GM23338 (cell line): ENCODE data around the gene BCAS1. TPM values are rescaled to one million over a fixed set of nuclear protein-coding genes. Genes with fewer than 3 reads are reported as not detected.

Source experiments
- ATAC-seq: fragments of 200-7000 bp; cut with Tn5 transposase; 3 replicates; pipeline ENCODE4 v1.9.1; 2020
- DNase-seq: peaks from one replicate; pipeline ENCODE4 v3.0.0-alpha.2; 2015; ENCODE audit warnings: low spot score
- H2AFZ ChIP-seq: fragments of 200-600 bp; sonication (generic); 2 replicates; pipeline ENCODE4 v1.8.0; 2016; ENCODE audit warnings: antibody characterized with exemption, mild to moderate bottlenecking, moderate library complexity
- H3F3A ChIP-seq: fragments of 200-600 bp; sonication (generic); replicated peaks from 2 replicates; pipeline ENCODE4 v1.8.0; 2017; ENCODE audit warnings: antibody characterized with exemption, mixed run types, low read depth
- H3K27ac ChIP-seq: fragments of 200-600 bp; sonication (generic); 2 replicates; pipeline ENCODE4 v1.6.1; 2016; ENCODE audit warnings: low read depth
- H3K27me3 ChIP-seq: fragments of 200-600 bp; sonication (generic); 2 replicates; pipeline ENCODE4 v1.8.0; 2016; ENCODE audit warnings: mild to moderate bottlenecking, mixed run types, moderate library complexity; ENCODE audit not compliant: insufficient read depth
- H3K36me3 ChIP-seq: fragments of 200-600 bp; sonication (generic); 2 replicates; pipeline ENCODE4 v1.8.0; 2016; ENCODE audit warnings: mild to moderate bottlenecking; ENCODE audit not compliant: insufficient read depth
- H3K4me1 ChIP-seq: fragments of 200-600 bp; sonication (generic); 2 replicates; pipeline ENCODE4 v1.8.0; 2016; ENCODE audit warnings: mild to moderate bottlenecking, moderate library complexity; ENCODE audit not compliant: insufficient read depth
- H3K4me2 ChIP-seq: fragments of 200-600 bp; sonication (generic); 2 replicates; pipeline ENCODE4 v1.7.1; 2017; ENCODE audit warnings: mixed run types
- H3K4me3 ChIP-seq: fragments of 200-600 bp; sonication (generic); 2 replicates; pipeline ENCODE4 v1.6.1; 2016; ENCODE audit warnings: mixed run types
- H3K79me2 ChIP-seq: fragments of 200-600 bp; sonication (generic); replicated peaks from 2 replicates; pipeline ENCODE4 v1.8.0; 2017; ENCODE audit warnings: mild to moderate bottlenecking; ENCODE audit not compliant: insufficient read depth
- H3K9me2 ChIP-seq: fragments of 200-600 bp; sonication (generic); 2 replicates; pipeline ENCODE4 v1.8.0; 2017; ENCODE audit not compliant: insufficient read depth
- H4K20me1 ChIP-seq: fragments of 200-600 bp; sonication (generic); replicated peaks from 2 replicates; pipeline ENCODE4 v1.8.0; 2017; ENCODE audit warnings: mild to moderate bottlenecking; ENCODE audit not compliant: insufficient read depth
- H3K27ac Mint-ChIP-seq: 2 replicates; pipeline ENCODE4 v1.8.0; 2020; ENCODE audit warnings: inconsistent platforms, mild to moderate bottlenecking, moderate library complexity, mixed read lengths
- H3K27me3 Mint-ChIP-seq: 3 replicates; pipeline ENCODE4 v1.8.0; 2022; ENCODE audit warnings: low read depth, mild to moderate bottlenecking, moderate library complexity, mixed read lengths, inconsistent platforms; ENCODE audit not compliant: insufficient read depth, poor library complexity
- H3K36me3 Mint-ChIP-seq: 3 replicates; pipeline ENCODE4 v1.8.0; 2021; ENCODE audit warnings: low read depth, mild to moderate bottlenecking, inconsistent platforms, moderate library complexity, mixed read lengths
- H3K4me1 Mint-ChIP-seq: 3 replicates; pipeline ENCODE4 v1.8.0; 2020; ENCODE audit warnings: mild to moderate bottlenecking, inconsistent platforms, mixed read lengths
- H3K4me3 Mint-ChIP-seq: 3 replicates; pipeline ENCODE4 v1.8.0; 2021; ENCODE audit warnings: moderate library complexity, mild to moderate bottlenecking, inconsistent platforms, mixed read lengths
- H3K9me3 Mint-ChIP-seq: 3 replicates; pipeline ENCODE4 v1.8.0; 2020; ENCODE audit warnings: moderate library complexity, mild to moderate bottlenecking, inconsistent platforms, mixed read lengths
- CREB1 ChIP-seq: fragments of 250-450 bp; sonication (Bioruptor Pico); IDR thresholded peaks from 2 replicates; pipeline ENCODE4 v1.5.0; 2020; ENCODE audit warnings: low read depth, mild to moderate bottlenecking, moderate library complexity
- EZH2 ChIP-seq: fragments of 200-600 bp; sonication (generic); IDR thresholded peaks from one replicate; pipeline ENCODE4 v1.8.0; 2017; ENCODE audit warnings: antibody characterized with exemption, mild to moderate bottlenecking, low read depth; ENCODE audit not compliant: unreplicated experiment
- EZH2phosphoT487 ChIP-seq: fragments of 200-600 bp; sonication (generic); IDR thresholded peaks from one replicate; pipeline ENCODE4 v1.8.1; 2018; ENCODE audit warnings: antibody characterized with exemption; ENCODE audit not compliant: unreplicated experiment
- JUNB ChIP-seq: IDR thresholded peaks from one replicate; pipeline ENCODE4 v1.6.1; 2016; ENCODE audit warnings: antibody characterized with exemption; ENCODE audit not compliant: unreplicated experiment
- NANOG ChIP-seq: IDR thresholded peaks from 2 replicates; pipeline ENCODE4 v1.6.1; 2016; ENCODE audit warnings: antibody characterized with exemption, borderline replicate concordance
- STAT1 ChIP-seq: IDR thresholded peaks from one replicate; pipeline ENCODE4 v1.6.1; 2016; ENCODE audit warnings: antibody characterized with exemption; ENCODE audit not compliant: unreplicated experiment
- ZNF331 ChIP-seq: fragments of 250-450 bp; sonication (Bioruptor Pico); IDR thresholded peaks from 2 replicates; pipeline ENCODE4 v1.5.0; 2020; ENCODE audit warnings: low read depth, mild to moderate bottlenecking, moderate library complexity
- polyA plus RNA-seq: library from polyadenylated mRNA; unstranded; fragments of >200 nt; fragmentation: Nextera tagmentation; extraction: Ambion mirVana; gene quantifications from 2 replicates; pipeline ENCODE4 v1.2.1, GENCODE V29; 2016
- total RNA-seq: library from RNA; depleted of rRNA; stranded (reverse); fragments of >200 nt; shearing (Covaris generic); gene quantifications from 2 replicates; pipeline ENCODE4 v1.2.3, GENCODE V29; 2014
- TF ChIP-seq, protein P1 (sequence below): fragments of 250-450 bp; sonication (Bioruptor Pico); IDR thresholded peaks from 2 replicates; pipeline ENCODE4 v1.5.0; 2020; ENCODE audit warnings: mild to moderate bottlenecking, moderate library complexity
- TF ChIP-seq, protein P2 (sequence below): IDR thresholded peaks from 2 replicates; pipeline ENCODE4 v1.6.1; 2016; ENCODE audit warnings: antibody characterized with exemption
- TF ChIP-seq, protein P3 (sequence below), 2 experiments: fragments of 200-600 bp in 1 of 2; sonication (generic) in 1 of 2; conservative IDR thresholded peaks; 2 replicates each; pipeline versions ENCODE4 v1.5.1 to v1.6.1; 2016 to 2017; ENCODE audit warnings: antibody characterized with exemption in 2 of 2, low read depth in 2 of 2, mild to moderate bottlenecking in 2 of 2, moderate library complexity in 1 of 2

BCAS1 gene
- total and polyA plus RNA-seq, 2 experiments from 2014 or later, result 0.17 to 0.19 TPM

DNA sequence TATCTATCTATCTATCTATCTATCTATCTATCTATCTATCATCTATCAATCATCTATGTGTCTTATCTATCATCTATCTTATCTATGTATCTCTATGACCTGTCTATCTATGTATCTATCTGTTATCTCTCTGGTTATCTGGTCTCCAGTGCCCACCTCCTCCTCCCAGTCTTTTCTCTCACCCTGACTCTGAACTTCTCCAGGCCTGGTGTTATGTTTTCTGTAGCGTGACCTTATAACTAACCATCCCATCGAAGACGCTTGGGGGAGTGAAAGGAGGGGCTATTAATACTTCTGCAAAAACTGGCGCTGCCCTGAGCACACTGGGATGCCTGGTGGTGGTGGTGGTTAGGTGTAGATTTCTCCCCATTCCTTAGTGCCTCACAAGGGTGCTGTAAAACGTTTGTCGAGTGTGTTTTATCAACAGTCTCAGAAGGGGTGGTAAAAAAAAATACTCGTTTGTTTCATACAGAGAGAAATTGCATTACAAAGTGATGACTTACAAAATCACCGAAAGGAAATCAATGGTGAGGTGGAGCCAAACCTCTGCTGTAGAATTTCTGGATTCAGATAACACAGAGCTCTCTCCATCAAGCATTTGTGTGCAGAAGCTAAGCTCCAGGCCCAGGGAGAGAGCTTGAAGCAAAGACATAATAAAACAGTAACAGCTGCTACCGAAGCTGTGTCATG is 156.2 kb downstream of the BCAS1 start:
- peak overlapping the region; percentile 36; the same call in 1 of the 2 replicates for H3K27ac ChIP-seq
- peaks cover 39% of the 10 kb centered on the region for H3K4me1 ChIP-seq
- Mint-ChIP-seq H3K36me3 (peaks cover 10% of the 10 kb centered on the region), H3K9me3 (peaks cover 12% of the 10 kb centered on the region), H3K27ac (peak overlapping the region; percentile 94; the same call in 1 of the 2 replicates), H3K27me3 (peaks cover 18% of the 10 kb centered on the region), H3K4me1 (peaks cover 41% of the 10 kb centered on the region), H3K4me3 (peak overlapping the region; percentile 85; the same call in 2 of the 3 replicates)
- peak overlapping the region; percentile 79; the same call in 1 of the 2 replicates for H3K4me2 ChIP-seq
- H3K4me3 ChIP-seq, result peak overlapping the region; percentile 61; the same call in 1 of the 2 replicates
- no peaks in the 10 kb centered on the region for H3K9me2 ChIP-seq
- no peak for DNase-seq
- no peaks in the 10 kb centered on the region for H4K20me1 ChIP-seq
- no peaks in the 10 kb centered on the region for H3K36me3 ChIP-seq
- no peak for TF ChIP-seq ZNF331 (CRISPR knock-in tag)
- no peaks in the 10 kb centered on the region for H3F3A ChIP-seq
- peak overlapping the region; percentile 21; the same call in 1 of the 2 replicates for H2AFZ ChIP-seq
- no peaks in the 10 kb centered on the region for H3K79me2 ChIP-seq
- no peak for ATAC-seq
- H3K27me3 ChIP-seq, result no peaks in the 10 kb centered on the region

DNA sequence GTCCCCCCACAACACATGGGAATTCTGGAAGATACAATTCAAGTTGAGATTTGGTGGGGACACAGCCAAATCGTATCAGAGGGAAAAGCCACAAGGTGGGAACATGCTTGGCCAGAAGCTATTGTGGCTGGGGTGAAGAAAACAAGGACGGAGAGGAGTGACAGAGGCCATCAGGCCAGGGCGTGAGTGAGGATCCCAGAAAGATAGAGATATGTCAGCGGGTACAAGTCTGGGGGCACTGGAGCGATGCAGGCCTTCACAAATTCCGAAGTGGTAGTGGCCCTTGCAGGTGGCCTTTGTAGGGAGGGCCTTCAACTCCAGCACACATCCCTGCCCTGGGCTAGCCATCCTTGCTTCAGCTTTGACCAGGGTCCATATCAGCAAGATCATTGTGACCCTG is 159.1 kb downstream of the BCAS1 start:
- peaks cover 13% of the 10 kb centered on the region for H3K27me3 Mint-ChIP-seq
- Histone ChIP-seq H2AFZ (no peak overlapping the region), H3F3A (no peaks in the 10 kb centered on the region; the same call in 1 of the 2 replicates), H3K36me3 (no peaks in the 10 kb centered on the region), H3K27me3 (no peaks in the 10 kb centered on the region), H3K4me1 (peaks cover 29% of the 10 kb centered on the region), H4K20me1 (no peaks in the 10 kb centered on the region), H3K9me2 (no peaks in the 10 kb centered on the region), H3K79me2 (no peaks in the 10 kb centered on the region), H3K27ac (no peak overlapping the region), H3K4me3 (no peak overlapping the region), H3K4me2 (no peak overlapping the region)
- H3K4me3 Mint-ChIP-seq, result no peak overlapping the region
- H3K36me3 Mint-ChIP-seq, result peaks cover 10% of the 10 kb centered on the region
- no peak for DNase-seq
- H3K27ac Mint-ChIP-seq, result no peak overlapping the region
- peaks cover 25% of the 10 kb centered on the region for H3K4me1 Mint-ChIP-seq
- H3K9me3 Mint-ChIP-seq, result peaks cover 12% of the 10 kb centered on the region
- ATAC-seq, result no peak
- no peak for TF ChIP-seq ZNF331 (CRISPR knock-in tag)
- TF ChIP-seq, protein P1, sequence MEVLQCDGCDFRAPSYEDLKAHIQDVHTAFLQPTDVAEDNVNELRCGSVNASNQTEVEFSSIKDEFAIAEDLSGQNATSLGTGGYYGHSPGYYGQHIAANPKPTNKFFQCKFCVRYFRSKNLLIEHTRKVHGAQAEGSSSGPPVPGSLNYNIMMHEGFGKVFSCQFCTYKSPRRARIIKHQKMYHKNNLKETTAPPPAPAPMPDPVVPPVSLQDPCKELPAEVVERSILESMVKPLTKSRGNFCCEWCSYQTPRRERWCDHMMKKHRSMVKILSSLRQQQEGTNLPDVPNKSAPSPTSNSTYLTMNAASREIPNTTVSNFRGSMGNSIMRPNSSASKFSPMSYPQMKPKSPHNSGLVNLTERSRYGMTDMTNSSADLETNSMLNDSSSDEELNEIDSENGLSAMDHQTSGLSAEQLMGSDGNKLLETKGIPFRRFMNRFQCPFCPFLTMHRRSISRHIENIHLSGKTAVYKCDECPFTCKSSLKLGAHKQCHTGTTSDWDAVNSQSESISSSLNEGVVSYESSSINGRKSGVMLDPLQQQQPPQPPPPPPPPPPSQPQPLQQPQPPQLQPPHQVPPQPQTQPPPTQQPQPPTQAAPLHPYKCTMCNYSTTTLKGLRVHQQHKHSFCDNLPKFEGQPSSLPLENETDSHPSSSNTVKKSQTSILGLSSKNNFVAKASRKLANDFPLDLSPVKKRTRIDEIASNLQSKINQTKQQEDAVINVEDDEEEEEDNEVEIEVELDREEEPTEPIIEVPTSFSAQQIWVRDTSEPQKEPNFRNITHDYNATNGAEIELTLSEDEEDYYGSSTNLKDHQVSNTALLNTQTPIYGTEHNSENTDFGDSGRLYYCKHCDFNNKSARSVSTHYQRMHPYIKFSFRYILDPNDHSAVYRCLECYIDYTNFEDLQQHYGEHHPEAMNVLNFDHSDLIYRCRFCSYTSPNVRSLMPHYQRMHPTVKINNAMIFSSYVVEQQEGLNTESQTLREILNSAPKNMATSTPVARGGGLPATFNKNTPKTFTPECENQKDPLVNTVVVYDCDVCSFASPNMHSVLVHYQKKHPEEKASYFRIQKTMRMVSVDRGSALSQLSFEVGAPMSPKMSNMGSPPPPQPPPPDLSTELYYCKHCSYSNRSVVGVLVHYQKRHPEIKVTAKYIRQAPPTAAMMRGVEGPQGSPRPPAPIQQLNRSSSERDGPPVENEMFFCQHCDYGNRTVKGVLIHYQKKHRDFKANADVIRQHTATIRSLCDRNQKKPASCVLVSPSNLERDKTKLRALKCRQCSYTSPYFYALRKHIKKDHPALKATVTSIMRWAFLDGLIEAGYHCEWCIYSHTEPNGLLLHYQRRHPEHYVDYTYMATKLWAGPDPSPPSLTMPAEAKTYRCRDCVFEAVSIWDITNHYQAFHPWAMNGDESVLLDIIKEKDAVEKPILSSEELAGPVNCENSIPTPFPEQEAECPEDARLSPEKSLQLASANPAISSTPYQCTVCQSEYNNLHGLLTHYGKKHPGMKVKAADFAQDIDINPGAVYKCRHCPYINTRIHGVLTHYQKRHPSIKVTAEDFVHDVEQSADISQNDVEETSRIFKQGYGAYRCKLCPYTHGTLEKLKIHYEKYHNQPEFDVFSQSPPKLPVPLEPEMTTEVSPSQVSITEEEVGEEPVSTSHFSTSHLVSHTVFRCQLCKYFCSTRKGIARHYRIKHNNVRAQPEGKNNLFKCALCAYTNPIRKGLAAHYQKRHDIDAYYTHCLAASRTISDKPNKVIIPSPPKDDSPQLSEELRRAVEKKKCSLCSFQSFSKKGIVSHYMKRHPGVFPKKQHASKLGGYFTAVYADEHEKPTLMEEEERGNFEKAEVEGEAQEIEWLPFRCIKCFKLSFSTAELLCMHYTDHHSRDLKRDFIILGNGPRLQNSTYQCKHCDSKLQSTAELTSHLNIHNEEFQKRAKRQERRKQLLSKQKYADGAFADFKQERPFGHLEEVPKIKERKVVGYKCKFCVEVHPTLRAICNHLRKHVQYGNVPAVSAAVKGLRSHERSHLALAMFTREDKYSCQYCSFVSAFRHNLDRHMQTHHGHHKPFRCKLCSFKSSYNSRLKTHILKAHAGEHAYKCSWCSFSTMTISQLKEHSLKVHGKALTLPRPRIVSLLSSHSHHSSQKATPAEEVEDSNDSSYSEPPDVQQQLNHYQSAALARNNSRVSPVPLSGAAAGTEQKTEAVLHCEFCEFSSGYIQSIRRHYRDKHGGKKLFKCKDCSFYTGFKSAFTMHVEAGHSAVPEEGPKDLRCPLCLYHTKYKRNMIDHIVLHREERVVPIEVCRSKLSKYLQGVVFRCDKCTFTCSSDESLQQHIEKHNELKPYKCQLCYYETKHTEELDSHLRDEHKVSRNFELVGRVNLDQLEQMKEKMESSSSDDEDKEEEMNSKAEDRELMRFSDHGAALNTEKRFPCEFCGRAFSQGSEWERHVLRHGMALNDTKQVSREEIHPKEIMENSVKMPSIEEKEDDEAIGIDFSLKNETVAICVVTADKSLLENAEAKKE (CRISPR knock-in tag), result no peak
- no peak for TF ChIP-seq EZH2
- TF ChIP-seq JUNB, result no peak
- no peak for TF ChIP-seq EZH2phosphoT487
- TF ChIP-seq NANOG, result no peak
- TF ChIP-seq, protein P2, sequence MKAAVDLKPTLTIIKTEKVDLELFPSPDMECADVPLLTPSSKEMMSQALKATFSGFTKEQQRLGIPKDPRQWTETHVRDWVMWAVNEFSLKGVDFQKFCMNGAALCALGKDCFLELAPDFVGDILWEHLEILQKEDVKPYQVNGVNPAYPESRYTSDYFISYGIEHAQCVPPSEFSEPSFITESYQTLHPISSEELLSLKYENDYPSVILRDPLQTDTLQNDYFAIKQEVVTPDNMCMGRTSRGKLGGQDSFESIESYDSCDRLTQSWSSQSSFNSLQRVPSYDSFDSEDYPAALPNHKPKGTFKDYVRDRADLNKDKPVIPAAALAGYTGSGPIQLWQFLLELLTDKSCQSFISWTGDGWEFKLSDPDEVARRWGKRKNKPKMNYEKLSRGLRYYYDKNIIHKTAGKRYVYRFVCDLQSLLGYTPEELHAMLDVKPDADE, result no peak
- TF ChIP-seq, protein P3, sequence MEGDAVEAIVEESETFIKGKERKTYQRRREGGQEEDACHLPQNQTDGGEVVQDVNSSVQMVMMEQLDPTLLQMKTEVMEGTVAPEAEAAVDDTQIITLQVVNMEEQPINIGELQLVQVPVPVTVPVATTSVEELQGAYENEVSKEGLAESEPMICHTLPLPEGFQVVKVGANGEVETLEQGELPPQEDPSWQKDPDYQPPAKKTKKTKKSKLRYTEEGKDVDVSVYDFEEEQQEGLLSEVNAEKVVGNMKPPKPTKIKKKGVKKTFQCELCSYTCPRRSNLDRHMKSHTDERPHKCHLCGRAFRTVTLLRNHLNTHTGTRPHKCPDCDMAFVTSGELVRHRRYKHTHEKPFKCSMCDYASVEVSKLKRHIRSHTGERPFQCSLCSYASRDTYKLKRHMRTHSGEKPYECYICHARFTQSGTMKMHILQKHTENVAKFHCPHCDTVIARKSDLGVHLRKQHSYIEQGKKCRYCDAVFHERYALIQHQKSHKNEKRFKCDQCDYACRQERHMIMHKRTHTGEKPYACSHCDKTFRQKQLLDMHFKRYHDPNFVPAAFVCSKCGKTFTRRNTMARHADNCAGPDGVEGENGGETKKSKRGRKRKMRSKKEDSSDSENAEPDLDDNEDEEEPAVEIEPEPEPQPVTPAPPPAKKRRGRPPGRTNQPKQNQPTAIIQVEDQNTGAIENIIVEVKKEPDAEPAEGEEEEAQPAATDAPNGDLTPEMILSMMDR (conservative IDR thresholded peaks at IDR 0.05; ENCODE audit: low read depth in 2 of 2), result no peak
- TF ChIP-seq CREB1 (CRISPR knock-in tag), result no peak
- no peak for TF ChIP-seq STAT1
